Natural killer cell (primary cell): Measurements from ENCODE around the gene HOXC9. TPM values are rescaled to one million over a fixed set of nuclear protein-coding genes. Genes with fewer than 3 reads are reported as not detected.
A peak's percentile ranks its signal among the peaks of the same experiment; 100 is the strongest.

Experiments
- ATAC-seq, 3 donors: fragments of 150-1000 bp in 2 of 3; fragments of 200-7000 bp in 1 of 3; cut with Tn5 transposase; 1 replicate in 1 of 3; 2 replicates in 2 of 3; pipeline ENCODE4 v1.10.0; 2021; ENCODE audit warnings: mild to moderate bottlenecking in 2 of 3, moderate library complexity in 2 of 3
- DNase-seq, 2 donors: peaks; one replicate each; pipeline versions ENCODE4 v3.0.0 to v3.0.0-alpha.2; 2013 to 2021; ENCODE audit warnings: mixed read lengths in 1 of 2
- H3K27ac ChIP-seq: one replicate; pipeline ENCODE4 v1.5.1; 2013; ENCODE audit warnings: mild to moderate bottlenecking, low read length
- H3K27me3 ChIP-seq: one replicate; pipeline ENCODE4 v1.6.1; 2013; ENCODE audit warnings: low read length; ENCODE audit not compliant: control insufficient read depth, insufficient read depth
- H3K36me3 ChIP-seq: one replicate; pipeline ENCODE4 v1.6.1; 2013; ENCODE audit warnings: low read length; ENCODE audit not compliant: control insufficient read depth, insufficient read depth
- H3K4me1 ChIP-seq: one replicate; pipeline ENCODE4 v1.6.1; 2013; ENCODE audit warnings: low read length; ENCODE audit not compliant: control insufficient read depth, insufficient read depth
- H3K4me3 ChIP-seq: one replicate; pipeline ENCODE4 v1.5.1; 2013; ENCODE audit warnings: low read length
- H3K9me3 ChIP-seq: one replicate; pipeline ENCODE4 v1.6.1; 2013; ENCODE audit warnings: low read length; ENCODE audit not compliant: control insufficient read depth, insufficient read depth
- H3K27ac Mint-ChIP-seq, 2 donors: one replicate each; pipeline ENCODE4 v1.8.0; 2022; ENCODE audit warnings: mild to moderate bottlenecking in 2 of 2, mixed read lengths in 2 of 2, moderate library complexity in 1 of 2
- H3K27me3 Mint-ChIP-seq, 2 donors: one replicate each; pipeline ENCODE4 v1.8.0; 2022; ENCODE audit warnings: low read depth in 2 of 2, mixed read lengths in 2 of 2
- H3K36me3 Mint-ChIP-seq: one replicate; pipeline ENCODE4 v1.8.0; 2022; ENCODE audit warnings: mixed read lengths
- H3K4me1 Mint-ChIP-seq, 2 donors: one replicate each; pipeline ENCODE4 v1.8.0; 2022; ENCODE audit warnings: mixed read lengths in 2 of 2
- H3K4me3 Mint-ChIP-seq: one replicate; pipeline ENCODE4 v1.8.0; 2022; ENCODE audit warnings: mild to moderate bottlenecking, moderate library complexity, mixed read lengths
- H3K9me3 Mint-ChIP-seq, 2 donors: one replicate each; pipeline ENCODE4 v1.8.0; 2022; ENCODE audit warnings: mixed read lengths in 2 of 2
- CTCF ChIP-seq: fragments of 200-600 bp; IDR thresholded peaks from one replicate; pipeline ENCODE4 v1.8.0; 2022; ENCODE audit warnings: antibody characterized with exemption
- WGBS: methylation state at CpG from one replicate; pipeline ENCODE4 v1.1.7; 2013; ENCODE audit warnings: missing lambda C conversion rate; ENCODE audit not compliant: insufficient coverage; 5-methylcytosine and 5-hydroxymethylcytosine counted together
- intact Hi-C: fragments of 100-400 bp; cut with micrococcal nuclease; formaldehyde crosslinking; loops from one replicate; pipeline ENCODE4 v1.14.2; 2022
- total RNA-seq, 4 donors: library from RNA; stranded (reverse); fragments of 120-200 nt in 1 of 4; gene quantifications; one replicate each; pipeline versions ENCODE4 v1.2.3 to v1.2.4, GENCODE V29; 2013 to 2022

HOXC9 gene
- total RNA-seq, 3 donors from 2014 or later (not counting 1 experiment from before 2014, with no cell fraction given) = not detected

GRCh38 chr12:53981634-53982565 is 18.1 kb upstream of the HOXC9 start:
- DNase-seq = no peak
- intact Hi-C loops = loop anchor here (10.0 kb wide), 1 partner anchor 187 kb away; no protein-coding TSS in a partner anchor
- ATAC-seq = no peak
- H3K4me3 ChIP-seq = no peak overlapping the region
- peaks cover 5% of the 10 kb centered on the region for H3K9me3 ChIP-seq
- Mint-ChIP-seq H3K4me3 (peak overlapping the region; percentile 49), H3K36me3 (no peaks in the 10 kb centered on the region), H3K27ac (no peak overlapping the region), H3K4me1 (peaks cover 15 to 27% of the 10 kb centered on the region in 2 donors), H3K27me3 (peaks cover 81 to 88% of the 10 kb centered on the region in 2 donors), H3K9me3 (no peaks in the 10 kb centered on the region)
- TF ChIP-seq CTCF = no peak
- H3K36me3 ChIP-seq = no peaks in the 10 kb centered on the region
- H3K27ac ChIP-seq = no peak overlapping the region
- peaks cover 82% of the 10 kb centered on the region for H3K27me3 ChIP-seq
- WGBS = 19% methylated on average over 30 of the region's 30 CpGs
- peaks cover 23% of the 10 kb centered on the region for H3K4me1 ChIP-seq

GRCh38 chr12:53982648-53983567 is 17.1 kb upstream of the HOXC9 start:
- H3K36me3 Mint-ChIP-seq = no peaks in the 10 kb centered on the region
- Histone ChIP-seq H3K27me3 (peaks cover 83% of the 10 kb centered on the region), H3K4me1 (peaks cover 22% of the 10 kb centered on the region), H3K9me3 (peaks cover 5% of the 10 kb centered on the region), H3K36me3 (no peaks in the 10 kb centered on the region), H3K4me3 (no peak overlapping the region), H3K27ac (no peak overlapping the region)
- no peak for TF ChIP-seq CTCF
- H3K4me1 Mint-ChIP-seq = peaks cover 14 to 28% of the 10 kb centered on the region in 2 donors
- intact Hi-C loops = loop anchor here (10.0 kb wide), 1 partner anchor 188 kb away; no protein-coding TSS in a partner anchor
- ATAC-seq (no peak), DNase-seq (no peak)
- H3K9me3 Mint-ChIP-seq = no peaks in the 10 kb centered on the region
- 15% methylated on average over 25 of the region's 26 CpGs for WGBS
- H3K4me3 Mint-ChIP-seq = peak overlapping the region; percentile 37
- peaks cover 84 to 88% of the 10 kb centered on the region in 2 donors for H3K27me3 Mint-ChIP-seq
- peak overlapping the region in 1 of 2 donors; percentile 43 for H3K27ac Mint-ChIP-seq

- H3K4me1 Mint-ChIP-seq = peaks cover 10 to 28% of the 10 kb centered on the region in 2 donors
- Histone ChIP-seq H3K4me3 (no peak overlapping the region), H3K4me1 (peaks cover 20% of the 10 kb centered on the region), H3K27ac (no peak overlapping the region), H3K36me3 (no peaks in the 10 kb centered on the region), H3K27me3 (peaks cover 86% of the 10 kb centered on the region), H3K9me3 (peaks cover 5% of the 10 kb centered on the region)
- WGBS = 3% methylated on average over 14 of the region's 17 CpGs
- DNase-seq (no peak), ATAC-seq (no peak)
- no peaks in the 10 kb centered on the region for H3K9me3 Mint-ChIP-seq
- H3K4me3 Mint-ChIP-seq = peak overlapping the region; percentile 9
- H3K27me3 Mint-ChIP-seq = peaks cover 85 to 88% of the 10 kb centered on the region in 2 donors
- H3K27ac Mint-ChIP-seq = peak overlapping the region in 1 of 2 donors; percentile 43
- no peaks in the 10 kb centered on the region for H3K36me3 Mint-ChIP-seq
- intact Hi-C loops = loop anchor here (10.0 kb wide), 1 partner anchor 189 kb away; no protein-coding TSS in a partner anchor
- no peak for TF ChIP-seq CTCF
Observed at GRCh38 chr12:53983568-53983949, 16.4 kb upstream of the HOXC9 start.
